Peyer's patch (tissue), 4 donors: Measurements from ENCODE around the gene PMM2. TPM values are rescaled to one million over a fixed set of nuclear protein-coding genes. Genes with fewer than 3 reads are reported as not detected.
"Not testable (repeated sequence)": the region's sequence is repeated elsewhere in the genome, so short reads cannot be mapped to it uniquely, and the experiment has no call there.

ENCODE experiments used
- DNase-seq, 3 donors: peaks; one replicate each; pipeline ENCODE4 v3.0.0-alpha.2; 2017 to 2019
- H3K27ac ChIP-seq, 4 donors: fragments of 200-600 bp; sonication (generic); one replicate each; pipeline ENCODE4 v1.5.1; 2016 to 2019
- H3K27me3 ChIP-seq, 2 donors: fragments of 200-600 bp; sonication (generic); one replicate each; pipeline ENCODE4 v1.5.1; 2019
- H3K36me3 ChIP-seq, 3 donors: fragments of 200-600 bp; sonication (generic); one replicate each; pipeline ENCODE4 v1.5.1; 2016 to 2019
- H3K4me1 ChIP-seq, 4 donors: fragments of 200-600 bp; sonication (generic); one replicate each; pipeline ENCODE4 v1.5.1; 2016 to 2019
- H3K4me3 ChIP-seq, 4 donors: fragments of 200-600 bp; sonication (generic); 1 replicate in 3 of 4; 2 replicates in 1 of 4; pipeline ENCODE4 v1.5.1; 2016 to 2019; ENCODE audit warnings: mild to moderate bottlenecking in 1 of 4
- H3K9me3 ChIP-seq, 4 donors: fragments of 200-600 bp; sonication (generic); one replicate each; pipeline ENCODE4 v1.5.1; 2016 to 2019; ENCODE audit warnings: mild to moderate bottlenecking in 1 of 4
- CTCF ChIP-seq, 6 experiments: fragments of 450-650 bp in 4 of 6; fragments of 200-600 bp in 2 of 6; sonication (generic) in 1 of 6; IDR thresholded peaks; one replicate each; pipeline ENCODE4 v1.5.1; 2017 to 2019; ENCODE audit warnings: antibody characterized with exemption in 6 of 6, mild to moderate bottlenecking in 3 of 6, moderate library complexity in 1 of 6
- POLR2A ChIP-seq, 2 donors: fragments of 450-650 bp; IDR thresholded peaks; one replicate each; pipeline ENCODE4 v1.5.1; 2017; ENCODE audit warnings: antibody characterized with exemption in 2 of 2, mild to moderate bottlenecking in 2 of 2, moderate library complexity in 2 of 2
- total RNA-seq, 4 donors: library from RNA; depleted of rRNA; stranded (reverse); fragments of >200 nt; gene quantifications; one replicate each; pipeline ENCODE4 v1.1.0, GENCODE V29; 2016

PMM2 gene
- total RNA-seq, 4 donors from 2014 or later = 49.5 to 84.2 (median 82.3) TPM

GRCh38 chr16:8798174-8798527, 512 bp downstream of the PMM2 start:
- Histone ChIP-seq H3K9me3 (no peaks in the 10 kb centered on the region), H3K36me3 (peaks cover 0 to 14% (median 0%) of the 10 kb centered on the region in 3 donors), H3K27me3 (no peaks in the 10 kb centered on the region), H3K4me1 (peaks cover 0 to 37% (median 12%) of the 10 kb centered on the region in 4 donors), H3K4me3 (peak overlapping the region; percentile 68 to 94 (median 87)), H3K27ac (peak overlapping the region; percentile 78 to 87 (median 82))
- no peak for DNase-seq
- TF ChIP-seq CTCF (IDR thresholded peaks at IDR 0.05) (no peak), POLR2A (IDR thresholded peaks at IDR 0.05) (no peak)

DNA sequence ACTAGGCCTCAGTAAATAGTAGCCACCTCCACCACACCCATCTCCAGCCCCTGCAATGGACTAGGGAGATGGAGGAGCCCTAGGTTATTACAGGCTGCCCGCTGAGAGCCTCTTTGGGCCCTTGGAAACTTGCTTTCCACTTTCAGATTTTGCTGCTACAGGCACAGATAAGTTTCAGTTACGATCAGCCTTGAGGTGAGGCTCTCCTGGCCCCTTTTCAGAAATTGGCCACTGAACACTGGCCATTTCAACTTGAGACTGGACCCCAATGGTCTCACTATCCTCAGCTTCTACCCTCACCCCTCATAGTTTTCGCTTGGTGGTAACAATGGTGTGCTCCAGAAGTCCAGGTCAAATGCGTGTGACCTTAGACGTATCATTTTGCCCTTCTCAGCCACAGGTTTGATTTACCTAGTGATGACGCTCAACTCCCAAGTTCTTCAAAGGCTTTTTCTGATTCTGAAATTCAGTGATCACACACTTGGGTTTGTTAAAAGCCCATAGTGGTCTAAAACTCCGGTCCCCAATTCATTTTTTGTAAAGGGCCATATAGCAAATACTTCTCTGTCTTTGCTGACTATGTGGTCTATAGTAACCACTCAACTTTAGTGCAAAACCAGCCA, 1.0 kb downstream of the PMM2 start:
- H3K27ac ChIP-seq = peak overlapping the region; percentile 78 to 87 (median 82)
- H3K4me1 ChIP-seq = peaks cover 0 to 37% (median 12%) of the 10 kb centered on the region in 4 donors
- DNase-seq = no peak
- H3K4me3 ChIP-seq = peak overlapping the region; percentile 68 to 94 (median 87)
- H3K36me3 ChIP-seq = peaks cover 0 to 19% (median 0%) of the 10 kb centered on the region in 3 donors
- H3K9me3 ChIP-seq = no peaks in the 10 kb centered on the region
- H3K27me3 ChIP-seq = no peaks in the 10 kb centered on the region
- TF ChIP-seq POLR2A (IDR thresholded peaks at IDR 0.05) (no peak), CTCF (IDR thresholded peaks at IDR 0.05) (no peak)

GRCh38 chr16:8801701-8802100, 4.1 kb downstream of the PMM2 start:
- TF ChIP-seq CTCF (IDR thresholded peaks at IDR 0.05) (no peak), POLR2A (IDR thresholded peaks at IDR 0.05) (no peak)
- Histone ChIP-seq H3K27ac (peak overlapping the region in 1 of 4 donors; percentile 23), H3K27me3 (no peaks in the 10 kb centered on the region), H3K4me3 (no peak overlapping the region), H3K4me1 (peaks cover 0 to 27% (median 9%) of the 10 kb centered on the region in 4 donors), H3K36me3 (peaks cover 0 to 50% (median 0%) of the 10 kb centered on the region in 3 donors), H3K9me3 (no peaks in the 10 kb centered on the region)
- no peak for DNase-seq

GRCh38 chr16:8803733-8804132, 6.1 kb downstream of the PMM2 start:
- not testable (repeated sequence) for H3K27me3 ChIP-seq, H3K9me3 ChIP-seq, H3K4me3 ChIP-seq, DNase-seq, H3K27ac ChIP-seq
- H3K4me1 ChIP-seq = peaks cover 0 to 16% (median 5%) of the 10 kb centered on the region in 4 donors
- H3K36me3 ChIP-seq = peaks cover 0 to 69% (median 0%) of the 10 kb centered on the region in 3 donors

DNA sequence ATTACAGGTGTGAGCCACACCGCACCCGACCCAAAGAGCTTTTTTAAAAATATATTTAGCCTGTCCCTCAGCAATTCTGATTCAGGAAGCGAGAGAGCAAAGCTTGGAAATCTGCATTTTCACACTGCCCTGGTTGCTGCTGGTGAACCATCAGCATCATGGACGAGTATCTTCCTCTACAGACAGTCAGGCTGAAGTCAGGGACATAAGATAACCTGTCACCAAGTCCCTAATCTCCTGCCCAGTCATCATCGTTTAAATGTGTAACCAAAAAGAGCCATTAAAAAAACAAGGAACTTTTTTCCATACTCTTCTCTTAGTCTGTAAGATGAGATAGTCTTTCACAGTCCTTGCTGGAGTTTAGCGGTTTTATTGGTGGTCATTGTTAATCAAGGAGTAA, 6.7 kb downstream of the PMM2 start:
- no peak for DNase-seq
- TF ChIP-seq POLR2A (IDR thresholded peaks at IDR 0.05) = no peak
- no peak for TF ChIP-seq CTCF (IDR thresholded peaks at IDR 0.05)
- peaks cover 0 to 75% (median 0%) of the 10 kb centered on the region in 3 donors for H3K36me3 ChIP-seq

GRCh38 chr16:8806272-8806983, 8.8 kb downstream of the PMM2 start:
- Histone ChIP-seq H3K4me3 (no peak overlapping the region), H3K27me3 (no peaks in the 10 kb centered on the region), H3K27ac (no peak overlapping the region), H3K36me3 (peaks cover 0 to 96% (median 0%) of the 10 kb centered on the region in 3 donors), H3K4me1 (peaks cover 0 to 2% (median 0%) of the 10 kb centered on the region in 4 donors), H3K9me3 (no peaks in the 10 kb centered on the region)
- DNase-seq = no peak
- no peak for TF ChIP-seq CTCF (IDR thresholded peaks at IDR 0.05)
- TF ChIP-seq POLR2A (IDR thresholded peaks at IDR 0.05) = no peak

More for the DNA sequence above, 6.7 kb downstream of the PMM2 start:
- Histone ChIP-seq H3K4me1 (peaks cover 0 to 10% (median 2%) of the 10 kb centered on the region in 4 donors), H3K27me3 (no peaks in the 10 kb centered on the region), H3K27ac (no peak overlapping the region), H3K9me3 (no peaks in the 10 kb centered on the region), H3K4me3 (no peak overlapping the region)
